ENCODE data around the gene KY.

Gene KY

GRCh38 chr3:134650431-134651346 lies at the start of gene KY:
Gene KY, minus strand, starts transcription at chr3:134651022. Its CDS starts 62 bp downstream, at chr3:134650960.
- DNase-seq: no peak

- no peak for DNase-seq
Observed at GRCh38 chr3:134699721-134700120, 48.9 kb upstream of the KY start.

- DNase-seq: no peak
Observed at GRCh38 chr3:134699141-134699711, 48.4 kb upstream of the KY start.

- DNase-seq: no peak
Observed at GRCh38 chr3:134697830-134698689, 47.2 kb upstream of the KY start.

- DNase-seq: no peak
Observed at GRCh38 chr3:134696155-134696554, 45.3 kb upstream of the KY start.

GRCh38 chr3:134694946-134695543 lies 44.2 kb upstream of the KY start:
- no peak for DNase-seq

- no peak for DNase-seq
Observed at GRCh38 chr3:134694466-134694865, 43.6 kb upstream of the KY start.

GRCh38 chr3:134693804-134694203 lies 43.0 kb upstream of the KY start:
- no peak for DNase-seq

GRCh38 chr3:134693226-134693625 lies 42.4 kb upstream of the KY start:
- DNase-seq: no peak

- DNase-seq: no peak
Observed at GRCh38 chr3:134690226-134690625, 39.4 kb upstream of the KY start.

- DNase-seq: no peak
Observed at GRCh38 chr3:134687642-134688041, 36.8 kb upstream of the KY start.

- DNase-seq: no peak
Observed at GRCh38 chr3:134685929-134686802, 35.3 kb upstream of the KY start.

GRCh38 chr3:134682196-134682880 lies 31.5 kb upstream of the KY start:
- no peak for DNase-seq

GRCh38 chr3:134681522-134681900 lies 30.7 kb upstream of the KY start:
- DNase-seq: no peak

- no peak for DNase-seq
Observed at GRCh38 chr3:134680796-134681521, 30.1 kb upstream of the KY start.

GRCh38 chr3:134677987-134678308 lies 27.1 kb upstream of the KY start:
- no peak for DNase-seq

GRCh38 chr3:134677196-134677986 lies 26.6 kb upstream of the KY start:
- no peak for DNase-seq

- no peak for DNase-seq
Observed at GRCh38 chr3:134675726-134676256, 25.0 kb upstream of the KY start.

GRCh38 chr3:134672571-134672970 lies 21.7 kb upstream of the KY start:
- no peak for DNase-seq

- DNase-seq: no peak
Observed at GRCh38 chr3:134667956-134668355, 17.1 kb upstream of the KY start.

Data from activated CD4-positive, alpha-beta T cell treated with anti-CD3 and anti-CD28 coated beads for 4 hours (primary cell).